Neural progenitor cell (in vitro differentiated cells): ENCODE measurements around the gene DZIP1. TPM values are rescaled to one million over a fixed set of nuclear protein-coding genes. Genes with fewer than 3 reads are reported as not detected.
A peak's percentile ranks its signal among the peaks of the same experiment; 100 is the strongest.
"Not testable (repeated sequence)": the region's sequence is repeated elsewhere in the genome, so short reads cannot be mapped to it uniquely, and the experiment has no call there.

Experiments used
- DNase-seq: peaks from one replicate; pipeline ENCODE4 v3.0.0-alpha.2; 2016; ENCODE audit warnings: low spot score
- H2AFZ ChIP-seq: fragments of 200-600 bp; sonication (generic); replicated peaks from 2 replicates; pipeline ENCODE4 v1.6.1; 2016; ENCODE audit warnings: antibody characterized with exemption
- H3F3A ChIP-seq: fragments of 200-600 bp; sonication (generic); 2 replicates; pipeline ENCODE4 v1.6.1; 2016; ENCODE audit warnings: antibody characterized with exemption, low read depth
- H3K27ac ChIP-seq: fragments of 200-600 bp; sonication (generic); 2 replicates; pipeline ENCODE4 v1.5.1; 2016; ENCODE audit warnings: mild to moderate bottlenecking
- H3K27me3 ChIP-seq: fragments of 200-600 bp; sonication (generic); 2 replicates; pipeline ENCODE4 v1.6.1; 2016; ENCODE audit warnings: mild to moderate bottlenecking, moderate library complexity
- H3K36me3 ChIP-seq: fragments of 200-600 bp; sonication (generic); 2 replicates; pipeline ENCODE4 v1.5.1; 2016
- H3K4me1 ChIP-seq: fragments of 200-600 bp; sonication (generic); 2 replicates; pipeline ENCODE4 v1.6.1; 2016; ENCODE audit warnings: mixed run types
- H3K4me2 ChIP-seq: fragments of 200-600 bp; sonication (generic); 2 replicates; pipeline ENCODE4 v1.6.1; 2016
- H3K4me3 ChIP-seq: fragments of 200-600 bp; sonication (generic); 2 replicates; pipeline ENCODE4 v1.5.1; 2016
- H3K79me2 ChIP-seq: fragments of 200-600 bp; sonication (generic); 2 replicates; pipeline ENCODE4 v1.6.1; 2016; ENCODE audit warnings: low read depth
- H3K9ac ChIP-seq: fragments of 200-600 bp; sonication (generic); 2 replicates; pipeline ENCODE4 v1.6.1; 2016
- H3K9me3 ChIP-seq: fragments of 200-600 bp; sonication (generic); 2 replicates; pipeline ENCODE4 v1.5.1; 2016; ENCODE audit warnings: low read depth
- H4K20me1 ChIP-seq: fragments of 200-600 bp; sonication (generic); 2 replicates; pipeline ENCODE4 v1.6.1; 2016; ENCODE audit warnings: low read depth
- H3K27ac Mint-ChIP-seq: 3 replicates; pipeline ENCODE4 v1.8.0; 2021; ENCODE audit warnings: mixed read lengths
- H3K27me3 Mint-ChIP-seq: 2 replicates; pipeline ENCODE4 v1.8.0; 2022; ENCODE audit warnings: low read depth, mild to moderate bottlenecking, inconsistent platforms, moderate library complexity, mixed read lengths; ENCODE audit not compliant: insufficient read depth
- H3K36me3 Mint-ChIP-seq: 3 replicates; pipeline ENCODE4 v1.8.0; 2021; ENCODE audit warnings: mixed read lengths
- H3K4me1 Mint-ChIP-seq: 3 replicates; pipeline ENCODE4 v1.8.0; 2021; ENCODE audit warnings: mixed read lengths
- H3K4me3 Mint-ChIP-seq: 3 replicates; pipeline ENCODE4 v1.8.0; 2021; ENCODE audit warnings: mild to moderate bottlenecking, moderate library complexity, mixed read lengths
- H3K9me3 Mint-ChIP-seq: 3 replicates; pipeline ENCODE4 v1.8.0; 2020; ENCODE audit warnings: mixed read lengths
- CTCF ChIP-seq: fragments of 200-600 bp; sonication (generic); IDR thresholded peaks from 2 replicates; pipeline ENCODE4 v1.5.1; 2017; ENCODE audit warnings: antibody characterized with exemption, mild to moderate bottlenecking
- EZH2 ChIP-seq: fragments of 200-600 bp; sonication (generic); IDR thresholded peaks from 2 replicates; pipeline ENCODE4 v1.6.1; 2017; ENCODE audit warnings: antibody characterized with exemption, mild to moderate bottlenecking, moderate library complexity
- EZH2phosphoT487 ChIP-seq: fragments of 200-600 bp; sonication (generic); IDR thresholded peaks from 2 replicates; pipeline ENCODE4 v1.6.1; 2017; ENCODE audit warnings: antibody characterized with exemption
- total RNA-seq: library from RNA; depleted of rRNA; stranded (reverse); fragments of >200 nt; gene quantifications from 2 replicates; pipeline ENCODE4 v1.2.3, GENCODE V29; 2015; ENCODE audit warnings: low replicate concordance

Gene DZIP1
- 47.1 and 70.4 TPM in 2 replicates for total RNA-seq

GRCh38 chr13:95644601-95645052, at the start of gene DZIP1:
Gene DZIP1, minus strand, starts transcription at chr13:95644706. Its CDS starts 2,677 bp downstream, at chr13:95642029.
- H3F3A ChIP-seq = peaks cover 26% of the 10 kb centered on the region
- H3K4me1 ChIP-seq = peaks cover 18% of the 10 kb centered on the region
- H2AFZ ChIP-seq = peak within 1 kb of the TSS; percentile 83
- peak within 1 kb of the TSS; percentile 62 for H3K27ac ChIP-seq
- peaks cover 18% of the 10 kb centered on the region for H4K20me1 ChIP-seq
- H3K9me3 ChIP-seq = no peaks in the 10 kb centered on the region
- H3K79me2 ChIP-seq = peaks cover 25% of the 10 kb centered on the region
- peaks cover 19% of the 10 kb centered on the region for H3K4me1 Mint-ChIP-seq
- peak within 1 kb of the TSS; percentile 10 for H3K9ac ChIP-seq
- peak within 1 kb of the TSS; percentile 99 for H3K4me3 Mint-ChIP-seq
- DNase-seq = peak; percentile 94
- peak within 1 kb of the TSS; percentile 81 for H3K4me2 ChIP-seq
- H3K27ac Mint-ChIP-seq = peak within 1 kb of the TSS; percentile 98
- H3K4me3 ChIP-seq = peak within 1 kb of the TSS; percentile 59
- peaks cover 16% of the 10 kb centered on the region for H3K36me3 Mint-ChIP-seq
- TF ChIP-seq EZH2 = no peak
- TF ChIP-seq EZH2phosphoT487 = no peak
- TF ChIP-seq CTCF = no peak
- H3K9me3 Mint-ChIP-seq = no peaks in the 10 kb centered on the region
- peaks cover 4% of the 10 kb centered on the region for H3K27me3 Mint-ChIP-seq
- peaks cover 13% of the 10 kb centered on the region for H3K27me3 ChIP-seq
- H3K36me3 ChIP-seq = no peaks in the 10 kb centered on the region

GRCh38 chr13:95690986-95691385, 46.5 kb upstream of the DZIP1 start:
- H3K27ac Mint-ChIP-seq, H3K4me1 ChIP-seq, H3K27me3 Mint-ChIP-seq, H3K36me3 ChIP-seq, DNase-seq, H3F3A ChIP-seq, H3K27me3 ChIP-seq, H3K4me3 Mint-ChIP-seq, H4K20me1 ChIP-seq, H3K4me1 Mint-ChIP-seq, H3K4me2 ChIP-seq, H3K9me3 ChIP-seq, H3K27ac ChIP-seq, H2AFZ ChIP-seq, H3K4me3 ChIP-seq, H3K9ac ChIP-seq: not testable (repeated sequence)
- peaks cover 41% of the 10 kb centered on the region for H3K9me3 Mint-ChIP-seq
- H3K79me2 ChIP-seq = peaks cover 38% of the 10 kb centered on the region
- peaks cover 13% of the 10 kb centered on the region for H3K36me3 Mint-ChIP-seq

GRCh38 chr13:95689582-95689926, 45.0 kb upstream of the DZIP1 start:
- Mint-ChIP-seq H3K27ac (no peak overlapping the region), H3K4me3 (no peak overlapping the region), H3K4me1 (no peaks in the 10 kb centered on the region), H3K27me3 (peaks cover 4% of the 10 kb centered on the region), H3K36me3 (peaks cover 20% of the 10 kb centered on the region), H3K9me3 (peaks cover 49% of the 10 kb centered on the region)
- TF ChIP-seq EZH2 (no peak), CTCF (no peak), EZH2phosphoT487 (no peak)
- DNase-seq = no peak
- H3K36me3 ChIP-seq = no peaks in the 10 kb centered on the region
- no peak overlapping the region for H3K27ac ChIP-seq
- H3K4me2 ChIP-seq = no peak overlapping the region
- no peak overlapping the region for H2AFZ ChIP-seq
- H3K9me3 ChIP-seq = no peaks in the 10 kb centered on the region
- no peaks in the 10 kb centered on the region for H3K27me3 ChIP-seq
- H3K9ac ChIP-seq = no peak overlapping the region
- no peaks in the 10 kb centered on the region for H4K20me1 ChIP-seq
- peaks cover 48% of the 10 kb centered on the region for H3K79me2 ChIP-seq
- H3F3A ChIP-seq = no peaks in the 10 kb centered on the region
- H3K4me3 ChIP-seq = no peak overlapping the region
- H3K4me1 ChIP-seq = no peaks in the 10 kb centered on the region

GRCh38 chr13:95684960-95685359, 40.5 kb upstream of the DZIP1 start:
- H3K27me3 Mint-ChIP-seq, H2AFZ ChIP-seq, H3K4me1 Mint-ChIP-seq, H3K27ac ChIP-seq, H3K9ac ChIP-seq, H3K4me2 ChIP-seq, H3K27ac Mint-ChIP-seq, H3K4me3 Mint-ChIP-seq, H3K4me1 ChIP-seq, H3K4me3 ChIP-seq, H3K27me3 ChIP-seq, H3K9me3 ChIP-seq, DNase-seq, H4K20me1 ChIP-seq, H3K36me3 ChIP-seq, H3F3A ChIP-seq: not testable (repeated sequence)
- peaks cover 22% of the 10 kb centered on the region for H3K36me3 Mint-ChIP-seq
- H3K9me3 Mint-ChIP-seq = peaks cover 49% of the 10 kb centered on the region
- peaks cover 60% of the 10 kb centered on the region for H3K79me2 ChIP-seq
